ENCODE measurements around the gene MRTFA.

MRTFA gene

GRCh38 chr22:40410731-40411505, 225.6 kb downstream of the MRTFA start:
- Mint-ChIP-seq H3K27me3 (no peaks in the 10 kb centered on the region), H3K36me3 (ENCODE audit: low read depth) (peaks cover 35% of the 10 kb centered on the region), H3K4me3 (no peak overlapping the region), H3K27ac (no peak overlapping the region), H3K4me1 (ENCODE audit: low read depth) (peaks cover 29% of the 10 kb centered on the region), H3K9me3 (no peaks in the 10 kb centered on the region)

GRCh38 chr22:40410272-40410671, 226.2 kb downstream of the MRTFA start:
- H3K27ac Mint-ChIP-seq, result no peak overlapping the region
- no peaks in the 10 kb centered on the region for H3K9me3 Mint-ChIP-seq

GRCh38 chr22:40409613-40410113, 226.9 kb downstream of the MRTFA start:
- peaks cover 23% of the 10 kb centered on the region for H3K36me3 Mint-ChIP-seq (ENCODE audit: low read depth)
- H3K4me1 Mint-ChIP-seq (ENCODE audit: low read depth), result peaks cover 17% of the 10 kb centered on the region
- no peak overlapping the region for H3K4me3 Mint-ChIP-seq
- H3K27ac Mint-ChIP-seq, result no peak overlapping the region
- no peaks in the 10 kb centered on the region for H3K27me3 Mint-ChIP-seq
- H3K9me3 Mint-ChIP-seq, result no peaks in the 10 kb centered on the region

More at GRCh38 chr22:40410272-40410671, 226.2 kb downstream of the MRTFA start:
- H3K27me3 Mint-ChIP-seq, result no peaks in the 10 kb centered on the region
- H3K4me1 Mint-ChIP-seq (ENCODE audit: low read depth), result peaks cover 23% of the 10 kb centered on the region
- H3K4me3 Mint-ChIP-seq, result no peak overlapping the region
- peaks cover 28% of the 10 kb centered on the region for H3K36me3 Mint-ChIP-seq (ENCODE audit: low read depth)

GRCh38 chr22:40408718-40409612, 227.6 kb downstream of the MRTFA start:
- Mint-ChIP-seq H3K27ac (no peak overlapping the region), H3K27me3 (no peaks in the 10 kb centered on the region), H3K4me1 (ENCODE audit: low read depth) (peaks cover 14% of the 10 kb centered on the region), H3K4me3 (no peak overlapping the region), H3K9me3 (no peaks in the 10 kb centered on the region), H3K36me3 (ENCODE audit: low read depth) (peaks cover 22% of the 10 kb centered on the region)

GRCh38 chr22:40407831-40408717, 228.4 kb downstream of the MRTFA start:
- Mint-ChIP-seq H3K27ac (no peak overlapping the region), H3K4me3 (no peak overlapping the region), H3K9me3 (no peaks in the 10 kb centered on the region), H3K4me1 (ENCODE audit: low read depth) (peaks cover 17% of the 10 kb centered on the region), H3K36me3 (ENCODE audit: low read depth) (peaks cover 27% of the 10 kb centered on the region), H3K27me3 (no peaks in the 10 kb centered on the region)

- Mint-ChIP-seq H3K4me3 (no peak overlapping the region), H3K27ac (no peak overlapping the region), H3K4me1 (ENCODE audit: low read depth) (peaks cover 22% of the 10 kb centered on the region), H3K27me3 (no peaks in the 10 kb centered on the region), H3K9me3 (no peaks in the 10 kb centered on the region), H3K36me3 (ENCODE audit: low read depth) (peaks cover 29% of the 10 kb centered on the region)
Measured at GRCh38 chr22:40407021-40407761, 229.3 kb downstream of the MRTFA start.

GRCh38 chr22:40406063-40406890, 230.2 kb downstream of the MRTFA start:
- peaks cover 28% of the 10 kb centered on the region for H3K36me3 Mint-ChIP-seq (ENCODE audit: low read depth)
- no peak overlapping the region for H3K4me3 Mint-ChIP-seq
- H3K27ac Mint-ChIP-seq, result no peak overlapping the region

GRCh38 chr22:40405178-40406062, 231.1 kb downstream of the MRTFA start:
- Mint-ChIP-seq H3K4me1 (ENCODE audit: low read depth) (peaks cover 39% of the 10 kb centered on the region), H3K4me3 (no peak overlapping the region), H3K27ac (no peak overlapping the region), H3K36me3 (ENCODE audit: low read depth) (peaks cover 28% of the 10 kb centered on the region), H3K27me3 (no peaks in the 10 kb centered on the region), H3K9me3 (no peaks in the 10 kb centered on the region)

More at GRCh38 chr22:40406063-40406890, 230.2 kb downstream of the MRTFA start:
- H3K27me3 Mint-ChIP-seq, result no peaks in the 10 kb centered on the region
- no peaks in the 10 kb centered on the region for H3K9me3 Mint-ChIP-seq
- H3K4me1 Mint-ChIP-seq (ENCODE audit: low read depth), result peaks cover 31% of the 10 kb centered on the region

GRCh38 chr22:40404251-40405177, 232.0 kb downstream of the MRTFA start:
- Mint-ChIP-seq H3K4me3 (no peak overlapping the region), H3K36me3 (ENCODE audit: low read depth) (peaks cover 28% of the 10 kb centered on the region), H3K27me3 (no peaks in the 10 kb centered on the region), H3K9me3 (no peaks in the 10 kb centered on the region), H3K4me1 (ENCODE audit: low read depth) (peaks cover 48% of the 10 kb centered on the region), H3K27ac (no peak overlapping the region)

GRCh38 chr22:40403651-40404050, 232.9 kb downstream of the MRTFA start:
- H3K9me3 Mint-ChIP-seq, result no peaks in the 10 kb centered on the region
- H3K36me3 Mint-ChIP-seq (ENCODE audit: low read depth), result peaks cover 28% of the 10 kb centered on the region
- H3K27ac Mint-ChIP-seq, result peak overlapping the region; percentile 9
- H3K4me3 Mint-ChIP-seq, result no peak overlapping the region
- H3K27me3 Mint-ChIP-seq, result no peaks in the 10 kb centered on the region
- H3K4me1 Mint-ChIP-seq (ENCODE audit: low read depth), result peaks cover 57% of the 10 kb centered on the region

GRCh38 chr22:40403141-40403540, 233.4 kb downstream of the MRTFA start:
- peaks cover 28% of the 10 kb centered on the region for H3K36me3 Mint-ChIP-seq (ENCODE audit: low read depth)
- H3K27me3 Mint-ChIP-seq, result no peaks in the 10 kb centered on the region
- H3K4me1 Mint-ChIP-seq (ENCODE audit: low read depth), result peaks cover 62% of the 10 kb centered on the region
- H3K27ac Mint-ChIP-seq, result peak overlapping the region; percentile 52
- no peaks in the 10 kb centered on the region for H3K9me3 Mint-ChIP-seq
- no peak overlapping the region for H3K4me3 Mint-ChIP-seq

Measured in stimulated activated naive CD8-positive, alpha-beta T cell treated with anti-CD3 and anti-CD28 coated beads, Interleukin-15, Interleukin-2, amounts not matched to agents 100 ng/mL and 50 ng/mL, for 24 hours (primary cell).